PC-3 (cell line): Measurements from ENCODE around the gene NSF. TPM values are rescaled to one million over a fixed set of nuclear protein-coding genes. Genes with fewer than 3 reads are reported as not detected.
A peak's percentile ranks its signal among the peaks of the same experiment; 100 is the strongest.

Experiments used
- ATAC-seq: fragments of 200-7000 bp; cut with Tn5 transposase; 2 replicates; pipeline ENCODE4 v1.9.1; 2020; ENCODE audit warnings: mild to moderate bottlenecking, moderate library complexity
- BruUV-seq: library from RNA; stranded (reverse); fragments of 400-500 nt; replicated peaks from 2 replicates; lab custom pipeline; 2021; lab: Mats Ljungman, UMichigan
- CTCF ChIA-PET: fragments of 300-600 bp; sonication (Branson Sonifier 250); formaldehyde crosslinking; loops from one replicate; lab custom pipeline; 2022; ENCODE audit warnings: antibody characterized with exemption; lab: Charles Lee
- POLR2A ChIA-PET: fragments of 300-600 bp; sonication (Branson Sonifier 250); formaldehyde crosslinking; loops from one replicate; lab custom pipeline; 2022; ENCODE audit warnings: antibody characterized with exemption; ENCODE audit not compliant: unreplicated experiment; lab: Charles Lee
- DNase-seq: peaks from one replicate; pipeline ENCODE4 v3.0.0-alpha.2; 2015
- H2AFZ ChIP-seq: fragments of 300-600 bp; sonication (generic); 2 replicates; pipeline ENCODE4 v1.6.0; 2016; ENCODE audit warnings: antibody characterized with exemption, low read length
- H3F3A ChIP-seq: fragments of 300-600 bp; sonication (generic); one replicate; pipeline ENCODE4 v1.6.0; 2017; ENCODE audit warnings: antibody characterized with exemption, low read length, control low read depth, mild to moderate bottlenecking; ENCODE audit not compliant: unreplicated experiment
- H3K27ac ChIP-seq: fragments of 300-600 bp; sonication (generic); 2 replicates; pipeline ENCODE4 v1.5.1; 2016; ENCODE audit warnings: mild to moderate bottlenecking, low read length
- H3K27me3 ChIP-seq: fragments of 300-600 bp; sonication (generic); 2 replicates; pipeline ENCODE4 v1.6.1; 2016; ENCODE audit warnings: low read length, mixed read lengths
- H3K36me3 ChIP-seq: fragments of 300-600 bp; sonication (generic); 2 replicates; pipeline ENCODE4 v1.6.1; 2016; ENCODE audit warnings: low read depth, mixed run types, low read length, mixed read lengths
- H3K4me1 ChIP-seq: fragments of 300-600 bp; sonication (generic); 2 replicates; pipeline ENCODE4 v1.5.1; 2016; ENCODE audit warnings: low read length; ENCODE audit not compliant: insufficient read depth
- H3K4me2 ChIP-seq: fragments of 300-600 bp; sonication (generic); 2 replicates; pipeline ENCODE4 v1.6.0; 2016; ENCODE audit warnings: low read length
- H3K4me3 ChIP-seq: fragments of 300-600 bp; sonication (generic); 2 replicates; pipeline ENCODE4 v1.5.1; 2016; ENCODE audit warnings: mild to moderate bottlenecking, low read length, mixed read lengths
- H3K79me2 ChIP-seq: fragments of 300-600 bp; sonication (generic); 2 replicates; pipeline ENCODE4 v1.6.1; 2017; ENCODE audit warnings: low read length, mixed read lengths
- H3K9ac ChIP-seq: fragments of 300-600 bp; sonication (generic); 2 replicates; pipeline ENCODE4 v1.6.0; 2016; ENCODE audit warnings: mild to moderate bottlenecking, low read length
- H3K9me2 ChIP-seq: fragments of 300-600 bp; sonication (generic); replicated peaks from 2 replicates; pipeline ENCODE4 v1.6.1; 2016; ENCODE audit warnings: mixed run types, low read length, mixed read lengths
- H3K9me3 ChIP-seq: fragments of 300-600 bp; sonication (generic); 2 replicates; pipeline ENCODE4 v1.6.1; 2016; ENCODE audit warnings: low read length, mixed read lengths
- H4K20me1 ChIP-seq: fragments of 300-600 bp; sonication (generic); 2 replicates; pipeline ENCODE4 v1.6.1; 2016; ENCODE audit warnings: low read length, mixed read lengths
- EZH2 ChIP-seq: fragments of 300-600 bp; sonication (generic); IDR thresholded peaks from one replicate; pipeline ENCODE4 v1.6.1; 2017; ENCODE audit warnings: antibody characterized with exemption, mild to moderate bottlenecking, low read length; ENCODE audit not compliant: unreplicated experiment
- EZH2phosphoT487 ChIP-seq: fragments of 300-600 bp; sonication (generic); IDR thresholded peaks from 2 replicates; pipeline ENCODE4 v1.6.1; 2018; ENCODE audit warnings: mild to moderate bottlenecking, antibody characterized with exemption, low read length, borderline replicate concordance
- intact Hi-C: fragments of 100-400 bp; cut with micrococcal nuclease; formaldehyde crosslinking; loops from 2 replicates; pipeline ENCODE4 v1.9.0; 2023
- total RNA-seq: library from RNA; depleted of rRNA; stranded (reverse); fragments of >200 nt; gene quantifications from 2 replicates; pipeline ENCODE4 v1.2.3, GENCODE V29; 2014
- TF ChIP-seq, protein P1 (sequence below): fragments of 300-600 bp; sonication (generic); conservative IDR thresholded peaks from 2 replicates; pipeline ENCODE4 v1.5.1; 2017; ENCODE audit warnings: antibody characterized with exemption, low read depth, mild to moderate bottlenecking, low read length

NSF gene
- total RNA-seq, 1 experiment from 2014 or later: 52.2 TPM

DNA sequence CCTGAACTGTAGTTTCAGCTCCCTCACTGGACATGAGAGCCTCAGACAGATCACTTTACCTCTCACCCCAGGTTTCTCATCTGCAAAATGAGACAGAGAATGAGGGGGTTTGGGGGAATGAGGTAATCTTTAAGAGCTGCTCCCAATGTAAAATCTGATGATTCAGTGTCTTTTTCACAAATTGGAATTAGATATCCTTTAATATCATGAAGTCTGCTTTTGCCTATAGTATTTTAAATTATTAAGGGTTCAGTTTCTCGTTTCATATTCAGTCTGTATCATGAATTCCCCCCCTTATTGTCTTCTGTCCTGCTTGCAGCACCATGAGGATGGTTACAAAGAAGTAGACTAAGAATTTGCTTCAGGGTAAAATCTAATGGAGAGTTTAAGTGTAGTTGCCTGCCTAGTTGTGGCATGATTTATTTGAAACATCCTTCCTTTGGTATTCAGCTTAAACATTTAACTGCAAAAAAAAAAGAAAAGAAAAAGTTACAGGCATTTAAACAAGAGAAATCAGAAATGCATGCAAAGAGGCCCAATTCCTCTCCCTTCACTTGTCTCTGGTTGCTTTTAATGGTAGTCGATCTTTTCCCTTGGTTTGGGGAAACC, 150.8 kb downstream of the NSF start:
- no TSS peak for BruUV-seq
- Histone ChIP-seq H3K4me2 (no peak overlapping the region), H3K4me3 (no peak overlapping the region), H3K9me3 (no peaks in the 10 kb centered on the region), H3K9me2 (no peaks in the 10 kb centered on the region), H4K20me1 (no peaks in the 10 kb centered on the region), H3K36me3 (0 out of 2 replicates have a peak, but pooled peaks cover 2% of the 10 kb centered on the region), H3K9ac (no peak overlapping the region), H3K27me3 (no peaks in the 10 kb centered on the region), H3K79me2 (no peaks in the 10 kb centered on the region), H2AFZ (no peak overlapping the region), H3K27ac (no peak overlapping the region), H3F3A (no peaks in the 10 kb centered on the region), H3K4me1 (peaks cover 20% of the 10 kb centered on the region)
- no peak for ATAC-seq
- DNase-seq: no peak
- ChIA-PET POLR2A (no interaction called here), CTCF (no interaction called here)
- TF ChIP-seq EZH2 (no peak), EZH2phosphoT487 (no peak)
- TF ChIP-seq, protein P1, sequence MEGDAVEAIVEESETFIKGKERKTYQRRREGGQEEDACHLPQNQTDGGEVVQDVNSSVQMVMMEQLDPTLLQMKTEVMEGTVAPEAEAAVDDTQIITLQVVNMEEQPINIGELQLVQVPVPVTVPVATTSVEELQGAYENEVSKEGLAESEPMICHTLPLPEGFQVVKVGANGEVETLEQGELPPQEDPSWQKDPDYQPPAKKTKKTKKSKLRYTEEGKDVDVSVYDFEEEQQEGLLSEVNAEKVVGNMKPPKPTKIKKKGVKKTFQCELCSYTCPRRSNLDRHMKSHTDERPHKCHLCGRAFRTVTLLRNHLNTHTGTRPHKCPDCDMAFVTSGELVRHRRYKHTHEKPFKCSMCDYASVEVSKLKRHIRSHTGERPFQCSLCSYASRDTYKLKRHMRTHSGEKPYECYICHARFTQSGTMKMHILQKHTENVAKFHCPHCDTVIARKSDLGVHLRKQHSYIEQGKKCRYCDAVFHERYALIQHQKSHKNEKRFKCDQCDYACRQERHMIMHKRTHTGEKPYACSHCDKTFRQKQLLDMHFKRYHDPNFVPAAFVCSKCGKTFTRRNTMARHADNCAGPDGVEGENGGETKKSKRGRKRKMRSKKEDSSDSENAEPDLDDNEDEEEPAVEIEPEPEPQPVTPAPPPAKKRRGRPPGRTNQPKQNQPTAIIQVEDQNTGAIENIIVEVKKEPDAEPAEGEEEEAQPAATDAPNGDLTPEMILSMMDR: no peak
- intact Hi-C loops: no loop called here

DNA sequence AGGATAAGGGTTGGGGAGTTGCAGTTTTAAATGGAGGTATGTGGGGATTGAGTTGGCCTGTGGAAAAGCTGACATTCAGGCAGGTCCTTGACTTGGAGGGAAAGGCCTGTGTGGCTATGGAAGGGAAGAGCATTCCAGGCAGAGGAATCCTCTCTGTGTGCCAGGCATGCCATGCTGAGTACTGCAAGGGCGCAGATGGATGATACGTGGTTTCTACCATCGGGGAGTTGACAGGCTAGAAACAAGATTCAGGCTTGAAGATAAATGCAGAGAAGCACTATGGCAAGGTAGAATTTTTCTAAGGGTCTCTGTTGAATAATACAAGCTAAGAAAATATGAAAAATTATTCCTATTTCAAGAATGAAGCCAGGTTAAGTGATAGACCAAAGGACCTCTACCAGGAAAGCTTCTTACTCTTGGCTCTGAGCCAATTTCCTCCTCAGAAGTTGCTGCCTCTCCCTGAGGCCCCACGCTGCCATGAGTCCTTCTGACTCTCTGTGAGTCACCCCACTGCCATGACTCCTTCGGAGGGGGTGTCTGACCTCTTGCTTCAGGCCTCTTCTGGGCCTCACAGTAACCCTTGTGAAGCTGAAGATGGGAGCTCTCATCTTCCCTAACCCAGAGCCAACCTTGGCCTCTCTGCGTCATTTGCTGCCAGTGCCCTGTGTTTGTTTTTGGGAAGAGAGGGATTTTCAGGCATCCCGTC, 152.2 kb downstream of the NSF start:
- H3K36me3 ChIP-seq: 0 out of 2 replicates have a peak, but pooled peaks cover 2% of the 10 kb centered on the region
- no peaks in the 10 kb centered on the region for H3K9me2 ChIP-seq
- H3K4me1 ChIP-seq: peaks cover 20% of the 10 kb centered on the region
- no peak overlapping the region for H3K9ac ChIP-seq
- H3K4me2 ChIP-seq: peak overlapping the region; percentile 5
- no peaks in the 10 kb centered on the region for H4K20me1 ChIP-seq
- H2AFZ ChIP-seq: no peak overlapping the region
- no peaks in the 10 kb centered on the region for H3K27me3 ChIP-seq
- H3K4me3 ChIP-seq: no peak overlapping the region
- no TSS peak for BruUV-seq
- no peaks in the 10 kb centered on the region for H3F3A ChIP-seq
- DNase-seq (peak; percentile 93), ATAC-seq (peak; percentile 97)
- ChIA-PET POLR2A (no interaction called here), CTCF (interaction anchor here (0.6 kb wide), 1 partner anchor 698 kb away, joined by 3 read pairs; no protein-coding TSS in a partner anchor)
- TF ChIP-seq EZH2 (no peak), EZH2phosphoT487 (no peak)
- TF ChIP-seq, protein P1: no peak
- intact Hi-C loops: no loop called here
- H3K9me3 ChIP-seq: no peaks in the 10 kb centered on the region
- no peaks in the 10 kb centered on the region for H3K79me2 ChIP-seq
- H3K27ac ChIP-seq: peak overlapping the region; percentile 27

DNA sequence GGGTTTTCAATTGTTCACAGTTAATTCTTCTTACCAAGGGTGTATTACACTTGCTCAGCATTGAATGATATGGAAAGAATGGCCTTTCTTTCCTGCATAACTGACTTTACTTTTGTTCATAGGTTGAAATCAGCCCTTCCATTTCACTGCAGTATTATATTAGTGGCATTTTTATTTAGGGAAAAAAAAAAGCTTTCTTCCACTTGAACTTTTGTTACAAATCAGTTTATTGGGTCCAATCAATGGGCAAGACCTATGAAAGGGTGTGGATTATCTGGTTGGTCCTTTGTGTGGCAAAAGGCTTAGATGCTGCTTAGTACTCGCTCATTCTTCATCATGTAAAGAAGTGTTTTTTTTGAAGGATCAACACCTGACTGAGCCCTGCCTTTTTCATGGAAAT, 154.0 kb downstream of the NSF start:
- H3K36me3 ChIP-seq: peaks cover under 1% of the 10 kb centered on the region; the same call in 1 of the 2 replicates

More for the DNA sequence above, 154.0 kb downstream of the NSF start:
- Histone ChIP-seq H2AFZ (no peak overlapping the region), H3K4me3 (no peak overlapping the region), H3K4me2 (no peak overlapping the region), H3K27me3 (no peaks in the 10 kb centered on the region), H3K9me3 (no peaks in the 10 kb centered on the region), H3K79me2 (no peaks in the 10 kb centered on the region), H3K9ac (no peak overlapping the region), H3K27ac (no peak overlapping the region), H3K4me1 (peaks cover 20% of the 10 kb centered on the region), H3F3A (no peaks in the 10 kb centered on the region), H3K9me2 (no peaks in the 10 kb centered on the region), H4K20me1 (no peaks in the 10 kb centered on the region)
- DNase-seq: no peak
- no peak for ATAC-seq
- TF ChIP-seq EZH2phosphoT487: no peak
- TF ChIP-seq, protein P1: no peak
- no peak for TF ChIP-seq EZH2
- ChIA-PET CTCF (no interaction called here), POLR2A (interaction anchor here (0.5 to 0.7 kb wide), 2 partner anchors 181 to 645 kb away, joined by 3 to 4 read pairs; no protein-coding TSS in a partner anchor)
- intact Hi-C loops: no loop called here
- BruUV-seq: no TSS peak
